ENCODE results near the gene PDE4B.

GRCh38 chr1:66359815-66360214 is 567.1 kb downstream of the PDE4B start:
- TF ChIP-seq CTCF (IDR thresholded peaks at IDR 0.05) (no peak), POLR2A (IDR thresholded peaks at IDR 0.05) (no peak)
